IMR-90 (cell line): Measurements from ENCODE around the gene STARD3. TPM values are rescaled to one million over a fixed set of nuclear protein-coding genes. Genes with fewer than 3 reads are reported as not detected.

Experiments
- ATAC-seq: fragments of 200-7000 bp; cut with Tn5 transposase; 2 replicates; pipeline ENCODE4 v1.9.1; 2020; ENCODE audit warnings: low read depth, mild to moderate bottlenecking, moderate library complexity
- BruUV-seq: library from RNA; stranded (reverse); fragments of 400-500 nt; replicated peaks from 2 replicates; lab custom pipeline; 2021; lab: Mats Ljungman, UMichigan
- CTCF ChIA-PET: fragments of 300-600 bp; formaldehyde crosslinking; extraction: SDS; loops from one replicate; lab custom pipeline; 2021; ENCODE audit warnings: antibody characterized with exemption; lab: Yijun Ruan, JAX
- POLR2A ChIA-PET: fragments of 300-600 bp; sonication (Branson Sonifier 250); formaldehyde crosslinking; loops from one replicate; lab custom pipeline; 2022; ENCODE audit warnings: antibody characterized with exemption; ENCODE audit not compliant: unreplicated experiment; lab: Charles Lee
- DNase-seq: peaks from one replicate; pipeline ENCODE4 v3.0.0; 2013
- H2AFZ ChIP-seq: replicated peaks from 2 replicates; pipeline ENCODE3; 2013; ENCODE audit warnings: low read length, mild to moderate bottlenecking; ENCODE audit not compliant: poor library complexity
- H2AK5ac ChIP-seq: 2 replicates; pipeline ENCODE4 v1.6.1; 2013; ENCODE audit warnings: low read depth, low read length, inconsistent platforms
- H2AK9ac ChIP-seq: replicated peaks from 2 replicates; pipeline ENCODE3; 2013; ENCODE audit warnings: mild to moderate bottlenecking, low read depth, low read length, moderate library complexity; ENCODE audit not compliant: poor library complexity
- H2BK120ac ChIP-seq: 2 replicates; pipeline ENCODE4 v1.6.1; 2013; ENCODE audit warnings: low read depth, low read length, inconsistent platforms
- H2BK15ac ChIP-seq: 3 replicates; pipeline ENCODE4 v1.6.1; 2013; ENCODE audit warnings: low read depth, low read length, inconsistent platforms
- H2BK20ac ChIP-seq: 2 replicates; pipeline ENCODE4 v1.6.1; 2013; ENCODE audit warnings: low read depth, mild to moderate bottlenecking, inconsistent platforms, low read length, moderate library complexity
- H2BK5ac ChIP-seq: 2 replicates; pipeline ENCODE4 v1.6.1; 2013; ENCODE audit warnings: mild to moderate bottlenecking, low read depth, low read length, inconsistent platforms; ENCODE audit not compliant: poor library complexity, severe bottlenecking
- H3K14ac ChIP-seq: replicated peaks from 2 replicates; pipeline ENCODE4 v1.6.1; 2013; ENCODE audit warnings: low read depth, low read length, inconsistent platforms
- H3K18ac ChIP-seq: 2 replicates; pipeline ENCODE4 v1.6.1; 2013; ENCODE audit warnings: low read depth, low read length, control low read depth
- H3K23ac ChIP-seq: 2 replicates; pipeline ENCODE4 v1.6.1; 2013; ENCODE audit warnings: low read depth, low read length, inconsistent platforms
- H3K27ac ChIP-seq: 2 replicates; pipeline ENCODE4 v1.5.1; 2013; ENCODE audit warnings: mild to moderate bottlenecking, control low read depth, low read length; ENCODE audit not compliant: insufficient read depth
- H3K27me3 ChIP-seq: 2 replicates; pipeline ENCODE4 v1.6.1; 2013; ENCODE audit warnings: low read length; ENCODE audit not compliant: control insufficient read depth, insufficient read depth
- H3K36me3 ChIP-seq: 2 replicates; pipeline ENCODE4 v1.6.1; 2013; ENCODE audit warnings: low read length, mixed read lengths; ENCODE audit not compliant: control insufficient read depth, insufficient read depth
- H3K4ac ChIP-seq: 2 replicates; pipeline ENCODE4 v1.6.1; 2013; ENCODE audit warnings: low read depth, low read length, inconsistent platforms
- H3K4me1 ChIP-seq: 2 replicates; pipeline ENCODE4 v1.6.1; 2013; ENCODE audit warnings: low read length, mixed read lengths; ENCODE audit not compliant: control insufficient read depth, insufficient read depth
- H3K4me2 ChIP-seq: 2 replicates; pipeline ENCODE4 v1.6.1; 2013; ENCODE audit warnings: low read depth, mild to moderate bottlenecking, control low read depth, low read length, moderate library complexity
- H3K4me3 ChIP-seq: 2 replicates; pipeline ENCODE4 v1.5.1; 2013; ENCODE audit warnings: low read depth, mild to moderate bottlenecking, control low read depth, low read length, moderate library complexity; ENCODE audit not compliant: insufficient read depth
- H3K56ac ChIP-seq: 2 replicates; pipeline ENCODE4 v1.6.1; 2013; ENCODE audit warnings: low read length, inconsistent platforms; ENCODE audit not compliant: insufficient read depth; ENCODE audit errors: extremely low read depth
- H3K79me1 ChIP-seq, 2 experiments: 2 replicates each; pipeline ENCODE4 v1.6.1; 2013; ENCODE audit warnings: low read length in 2 of 2, inconsistent platforms in 1 of 2, low read depth in 1 of 2
- H3K9ac ChIP-seq: 2 replicates; pipeline ENCODE4 v1.6.1; 2013; ENCODE audit warnings: low read depth, low read length, control low read depth
- H3K9me1 ChIP-seq: 2 replicates; pipeline ENCODE4 v1.6.1; 2013; ENCODE audit warnings: low read length, inconsistent platforms; ENCODE audit not compliant: insufficient read depth
- H3K9me3 ChIP-seq: 2 replicates; pipeline ENCODE4 v1.6.1; 2013; ENCODE audit warnings: low read length; ENCODE audit not compliant: control insufficient read depth, insufficient read depth
- H4K20me1 ChIP-seq: 2 replicates; pipeline ENCODE4 v1.6.1; 2013; ENCODE audit warnings: low read length, inconsistent platforms; ENCODE audit not compliant: insufficient read depth
- H4K5ac ChIP-seq: 2 replicates; pipeline ENCODE4 v1.6.1; 2013; ENCODE audit warnings: mild to moderate bottlenecking, low read depth, low read length, control low read depth
- H4K8ac ChIP-seq, 2 experiments: 2 replicates each; pipeline ENCODE4 v1.6.1; 2013; ENCODE audit warnings: low read depth in 2 of 2, low read length in 2 of 2, control low read depth in 1 of 2, inconsistent platforms in 1 of 2
- H4K91ac ChIP-seq: 2 replicates; pipeline ENCODE4 v1.6.1; 2013; ENCODE audit warnings: low read depth, low read length, inconsistent platforms; ENCODE audit not compliant: insufficient read depth
- RCOR1 ChIP-seq: IDR thresholded peaks from 2 replicates; pipeline ENCODE4 v1.6.1; 2012; ENCODE audit warnings: mild to moderate bottlenecking, low read length, improper control_type of control experiment; ENCODE audit not compliant: insufficient replicate concordance
- USF2 ChIP-seq: fragments of 150-350 bp; IDR thresholded peaks from 2 replicates; pipeline ENCODE4 v1.6.1; 2017; ENCODE audit warnings: mild to moderate bottlenecking, antibody characterized with exemption, low read length, low read depth
- WGBS, 2 experiments: methylation state at CpG; one replicate each; pipeline versions ENCODE4 v1.1.5 to v1.1.7; 2013; ENCODE audit warnings: missing lambda C conversion rate in 2 of 2; ENCODE audit not compliant: insufficient read length in 1 of 2; ENCODE audit errors: extremely low coverage in 2 of 2; 5-methylcytosine and 5-hydroxymethylcytosine counted together
- dilution Hi-C: fragments of 300-500 bp; cut with HindIII; formaldehyde crosslinking; loops from one replicate; pipeline ENCODE4 v1.14.3; 2018; ENCODE audit warnings: low sequenced_read_pairs; ENCODE audit not compliant: unreplicated experiment
- in situ Hi-C: fragments of 300-500 bp; cut with MboI; formaldehyde crosslinking; loops from 3 replicates; pipeline ENCODE4 v1.14.3; 2019; ENCODE audit warnings: low sequenced_read_pairs, inconsistent platforms, mixed read lengths
- intact Hi-C: fragments of 100-400 bp; cut with micrococcal nuclease; formaldehyde crosslinking; loops from 2 replicates; pipeline ENCODE4 v1.10.0; 2022
- polyA plus RNA-seq, 3 experiments: library from polyadenylated mRNA; depleted of rRNA; stranded (reverse); fragments of >200 nt; gene quantifications; 2 replicates each; pipeline ENCODE4 v1.2.3, GENCODE V29; 2012; ENCODE audit warnings: low replicate concordance in 1 of 3
- total RNA-seq: library from RNA; depleted of rRNA; stranded (reverse); fragments of >200 nt; gene quantifications from 2 replicates; pipeline ENCODE4 v1.2.3, GENCODE V29; 2012

Gene STARD3
- total and polyA plus RNA-seq, 2 of the 4 experiments (the other 2 are of a cell fraction): 8.1 to 50.4 TPM

DNA sequence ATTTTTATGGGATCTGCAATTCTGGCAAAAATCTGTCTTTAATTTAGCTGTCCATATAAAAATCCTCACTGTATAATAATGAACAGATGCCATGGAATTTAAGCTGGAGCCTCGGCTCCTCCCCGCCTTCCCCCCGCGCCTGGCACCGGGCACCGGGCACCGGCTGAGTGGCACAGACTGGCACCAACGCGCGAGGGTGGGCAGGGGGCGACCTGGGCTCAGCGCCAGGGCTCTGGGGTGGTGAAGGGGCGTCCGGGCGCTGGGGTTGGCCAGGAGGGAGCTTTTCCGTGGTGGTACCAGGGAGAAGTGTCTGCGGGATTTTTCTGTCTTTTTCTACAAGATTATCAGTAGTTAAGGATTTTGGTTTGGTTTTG lies 38.3 kb upstream of the STARD3 start:
- H3K9me1 ChIP-seq: no peaks in the 10 kb centered on the region
- CTCF ChIA-PET: no interaction called here
- H2AK5ac ChIP-seq: no peak overlapping the region
- no peaks in the 10 kb centered on the region for H3K4me1 ChIP-seq
- no peak overlapping the region for H3K4me3 ChIP-seq
- H3K4me2 ChIP-seq: no peak overlapping the region
- ATAC-seq: no peak
- no peak for DNase-seq
- no peak overlapping the region for H3K23ac ChIP-seq
- no peak overlapping the region for H3K4ac ChIP-seq
- TF ChIP-seq RCOR1 (no peak), USF2 (no peak)
- WGBS, 2 experiments: 0% methylated on average over 3 of the region's 17 CpGs; no CpG with 5 or more reads in 1 of the 2 experiments
- no peaks in the 10 kb centered on the region for H3K79me1 ChIP-seq
- no peak overlapping the region for H2BK20ac ChIP-seq
- peaks cover 91% of the 10 kb centered on the region for H3K27me3 ChIP-seq
- peaks cover 5% of the 10 kb centered on the region; the same call in 1 of the 2 replicates for H3K9me3 ChIP-seq
- H2BK120ac ChIP-seq: no peak overlapping the region
- no TSS peak for BruUV-seq
- H3K27ac ChIP-seq: no peak overlapping the region
- intact Hi-C loops (no loop called here), dilution Hi-C loops (no loop called here), in situ Hi-C loops (no loop called here)
- no peaks in the 10 kb centered on the region for H3K36me3 ChIP-seq
- H2AK9ac ChIP-seq: no peak overlapping the region
- no peak overlapping the region for H3K14ac ChIP-seq
- H4K5ac ChIP-seq: no peak overlapping the region
- POLR2A ChIA-PET: no interaction called here
- no peak overlapping the region for H3K56ac ChIP-seq
- H2AFZ ChIP-seq: no peak overlapping the region
- no peak overlapping the region for H4K91ac ChIP-seq
- no peak overlapping the region for H3K18ac ChIP-seq
- H2BK5ac ChIP-seq: no peak overlapping the region
- H4K20me1 ChIP-seq: peaks cover 14% of the 10 kb centered on the region; the same call in 1 of the 2 replicates
- H2BK15ac ChIP-seq: no peak overlapping the region
- H3K9ac ChIP-seq: no peak overlapping the region
- H4K8ac ChIP-seq: no peak overlapping the region
